Sigmoid colon (tissue), 7 donors: Measurements from ENCODE around the gene EMC9. TPM values are rescaled to one million over a fixed set of nuclear protein-coding genes. Genes with fewer than 3 reads are reported as not detected.
A peak's percentile ranks its signal among the peaks of the same experiment; 100 is the strongest.

Experiments
- DNase-seq: peaks from one replicate; pipeline ENCODE4 v3.0.0-alpha.2; 2019
- H3K27ac ChIP-seq, 4 donors: fragments of 200-600 bp; sonication (generic); one replicate each; pipeline ENCODE4 v1.5.1; 2016 to 2019; ENCODE audit warnings: mild to moderate bottlenecking in 1 of 4
- H3K27me3 ChIP-seq, 3 donors: fragments of 200-600 bp; sonication (generic); one replicate each; pipeline ENCODE4 v1.5.1; 2019; ENCODE audit warnings: mild to moderate bottlenecking in 1 of 3
- H3K36me3 ChIP-seq, 4 donors: fragments of 200-600 bp; sonication (generic); one replicate each; pipeline ENCODE4 v1.5.1; 2016 to 2019
- H3K4me1 ChIP-seq, 4 donors: fragments of 200-600 bp; sonication (generic); one replicate each; pipeline ENCODE4 v1.5.1; 2017 to 2019
- H3K4me3 ChIP-seq, 4 donors: fragments of 200-600 bp; sonication (generic); one replicate each; pipeline ENCODE4 v1.5.1; 2017 to 2019; ENCODE audit warnings: mild to moderate bottlenecking in 2 of 4, moderate library complexity in 1 of 4
- H3K9me3 ChIP-seq, 4 donors: fragments of 200-600 bp in 3 of 4; sonication (generic) in 3 of 4; one replicate each; pipeline versions ENCODE4 v1.5.1 to v1.6.1; 2013 to 2019
- CTCF ChIP-seq, 4 experiments: fragments of 450-650 bp in 3 of 4; fragments of 200-600 bp in 1 of 4; IDR thresholded peaks; one replicate each; pipeline ENCODE4 v1.5.1; 2016 to 2019; ENCODE audit warnings: antibody characterized with exemption in 4 of 4, mild to moderate bottlenecking in 3 of 4, moderate library complexity in 2 of 4
- EP300 ChIP-seq, 4 donors: sonication (generic); formaldehyde crosslinking; IDR thresholded peaks; one replicate each; pipeline ENCODE4 v1.6.1; 2017; ENCODE audit warnings: antibody characterized with exemption in 4 of 4
- POLR2A ChIP-seq, 2 donors: fragments of 450-650 bp; IDR thresholded peaks; one replicate each; pipeline ENCODE4 v1.6.1; 2016; ENCODE audit warnings: antibody characterized with exemption in 2 of 2, mild to moderate bottlenecking in 2 of 2, moderate library complexity in 2 of 2
- POLR2AphosphoS5 ChIP-seq, 4 donors: sonication (generic); formaldehyde crosslinking; IDR thresholded peaks; one replicate each; pipeline ENCODE4 v1.6.1; 2017; ENCODE audit warnings: antibody characterized with exemption in 4 of 4
- WGBS, 2 donors: extraction: QIAGEN DNeasy Blood & Tissue Kit; methylation state at CpG; one replicate each; pipeline ENCODE4 v1.1.7; 2013; 5-methylcytosine and 5-hydroxymethylcytosine counted together
- intact Hi-C: fragments of 100-400 bp; cut with DNase I; formaldehyde crosslinking; loops from one replicate; pipeline ENCODE4 v1.15.1; 2023
- polyA plus RNA-seq, 3 donors: library from polyadenylated mRNA; stranded (reverse); fragments of 200-250 nt; gene quantifications; one replicate each; pipeline ENCODE4 v1.2.3, GENCODE V29; 2013
- total RNA-seq, 4 donors: library from RNA; depleted of rRNA; stranded (reverse); fragments of >200 nt; gene quantifications; one replicate each; pipeline ENCODE4 v1.1.0, GENCODE V29; 2016
- donor health status: healthy with polysubstance abuse.
- donor health status: Bipolar disorder and iron deficiency.
- donor health status: healthy.

The EMC9 gene
- 10 to 100 TPM in 3 of 4 donors, 1 to 10 TPM in 1; 5.0 to 20.9 (median 12.9) TPM for total RNA-seq
- polyA plus RNA-seq = 10 to 100 TPM; 20.6 to 37.2 (median 30.8) TPM

GRCh38 chr14:24141097-24141880 lies at the start of gene EMC9:
TSS of gene EMC9 (minus strand) at chr14:24141591. CDS start at chr14:24141304, 287 bp downstream.
- H3K27ac ChIP-seq = peak within 1 kb of the TSS; percentile 92 to 98 (median 96)
- TF ChIP-seq EP300 (IDR thresholded peaks at IDR 0.05) (no peak), POLR2AphosphoS5 (IDR thresholded peaks at IDR 0.05) (peak; percentile 83 to 96 (median 93)), CTCF (IDR thresholded peaks at IDR 0.05) (peak; percentile 36 to 75 (median 64)), POLR2A (IDR thresholded peaks at IDR 0.05) (peak; percentile 83 to 88)
- no peaks in the 10 kb centered on the region for H3K27me3 ChIP-seq
- intact Hi-C loops = loop anchor here (5.0 to 10.0 kb wide), 3 partner anchors 226 to 836 kb away; partner anchors contain the start of genes BCL2L2, NFATC4 and PPP1R3E
- no peaks in the 10 kb centered on the region for H3K9me3 ChIP-seq
- peaks cover 0 to 61% (median 51%) of the 10 kb centered on the region in 4 donors for H3K4me1 ChIP-seq
- 0 to 1% methylated on average over 65 of the region's 65 CpGs for whole genome bisulfite sequencing, 2 donors
- H3K4me3 ChIP-seq = peak within 1 kb of the TSS; percentile 73 to 91 (median 81)
- H3K36me3 ChIP-seq = peaks cover 14 to 33% (median 17%) of the 10 kb centered on the region in 4 donors
- peak; percentile 100 for DNase-seq

- H3K9me3 ChIP-seq = no peaks in the 10 kb centered on the region
- H3K4me3 ChIP-seq = no peak overlapping the region
- TF ChIP-seq EP300 (IDR thresholded peaks at IDR 0.05) = no peak
- TF ChIP-seq POLR2AphosphoS5 (IDR thresholded peaks at IDR 0.05) = no peak
- no peak for TF ChIP-seq POLR2A (IDR thresholded peaks at IDR 0.05)
- no peak for TF ChIP-seq CTCF (IDR thresholded peaks at IDR 0.05)
- DNase-seq = no peak
- 93 to 96% methylated on average over 10 of the region's 10 CpGs for WGBS, 2 donors
- peaks cover 0 to 46% (median 28%) of the 10 kb centered on the region in 4 donors for H3K36me3 ChIP-seq
- intact Hi-C loops = no loop called here
- H3K27ac ChIP-seq = no peak overlapping the region
- H3K4me1 ChIP-seq = peaks cover 0 to 34% (median 29%) of the 10 kb centered on the region in 4 donors
- H3K27me3 ChIP-seq = no peaks in the 10 kb centered on the region
Measured at GRCh38 chr14:24190416-24190815, 49.0 kb upstream of the EMC9 start.

- no peak for DNase-seq
- Histone ChIP-seq H3K27me3 (no peaks in the 10 kb centered on the region), H3K4me1 (peaks cover 0 to 28% (median 24%) of the 10 kb centered on the region in 4 donors), H3K36me3 (peaks cover 0 to 55% (median 34%) of the 10 kb centered on the region in 4 donors), H3K4me3 (no peak overlapping the region), H3K9me3 (no peaks in the 10 kb centered on the region), H3K27ac (peak overlapping the region; percentile 73 to 84 (median 76))
- intact Hi-C loops = loop anchor here (2.0 kb wide), 1 partner anchor 29 kb away; the partner anchor contains the start of gene IRF9
- 95% methylated on average over 9 of the region's 9 CpGs for WGBS, 2 donors
- TF ChIP-seq EP300 (IDR thresholded peaks at IDR 0.05) (no peak), CTCF (IDR thresholded peaks at IDR 0.05) (no peak), POLR2A (IDR thresholded peaks at IDR 0.05) (no peak), POLR2AphosphoS5 (IDR thresholded peaks at IDR 0.05) (no peak)
Measured at GRCh38 chr14:24189460-24189859, 48.1 kb upstream of the EMC9 start.

GRCh38 chr14:24189059-24189375 lies 47.6 kb upstream of the EMC9 start:
- TF ChIP-seq EP300 (IDR thresholded peaks at IDR 0.05) (no peak), POLR2A (IDR thresholded peaks at IDR 0.05) (no peak), POLR2AphosphoS5 (IDR thresholded peaks at IDR 0.05) (no peak), CTCF (IDR thresholded peaks at IDR 0.05) (no peak)
- 1 to 3% methylated on average over 3 of the region's 3 CpGs for WGBS, 2 donors
- H3K36me3 ChIP-seq = peaks cover 0 to 60% (median 38%) of the 10 kb centered on the region in 4 donors
- H3K4me3 ChIP-seq = peak overlapping the region in 3 of 4 donors; percentile 58 to 67 (median 66)
- peak overlapping the region; percentile 73 to 84 (median 76) for H3K27ac ChIP-seq
- DNase-seq = no peak
- peaks cover 0 to 24% (median 20%) of the 10 kb centered on the region in 4 donors for H3K4me1 ChIP-seq
- no peaks in the 10 kb centered on the region for H3K27me3 ChIP-seq
- intact Hi-C loops = loop anchor here (2.0 kb wide), 1 partner anchor 28 kb away; the partner anchor contains the start of gene IRF9
- no peaks in the 10 kb centered on the region for H3K9me3 ChIP-seq
